GM12892 (cell line): ENCODE data around the gene CABLES1.

Source experiments
- POLR2A ChIP-seq: IDR thresholded peaks from 2 replicates; pipeline ENCODE4 v1.6.1; 2011; ENCODE audit warnings: low read depth, low read length, control low read depth
- POLR2AphosphoS5 ChIP-seq: IDR thresholded peaks from 2 replicates; pipeline ENCODE4 v1.6.1; 2011; ENCODE audit warnings: low read depth, low read length, control low read depth

GRCh38 chr18:23094411-23095190, 40.7 kb upstream of the CABLES1 start:
- TF ChIP-seq POLR2A (no peak), POLR2AphosphoS5 (no peak)
